ENCODE results near the gene DPY19L1. TPM values are rescaled to one million over a fixed set of nuclear protein-coding genes. Genes with fewer than 3 reads are reported as not detected.
"Not testable (repeated sequence)": the region's sequence is repeated elsewhere in the genome, so short reads cannot be mapped to it uniquely, and the experiment has no call there.

The DPY19L1 gene
- total RNA-seq, 1 experiment from 2014 or later = 71.7 TPM

- Histone ChIP-seq H2AFZ (ENCODE audit: low read depth, low read length, poor library complexity, severe bottlenecking) (no peak overlapping the region), H3K9me3 (ENCODE audit: control insufficient read depth in 1 of 2, insufficient read depth in 1 of 2, low read depth in 1 of 2, low read length in 2 of 2) (no peaks in the 10 kb centered on the region), H3K36me3 (ENCODE audit: control insufficient read depth in 1 of 2, insufficient read depth in 2 of 2, low read length in 2 of 2) (no peaks in the 10 kb centered on the region; a peak in 1 of 4 replicates), H3K27ac (ENCODE audit: low read depth, low read length) (no peak overlapping the region), H3K4me3 (replicated peaks in 1 of 2; ENCODE audit: low read depth in 1 of 2, low read length in 2 of 2) (no peak overlapping the region), H3K9ac (ENCODE audit: low read length) (no peak overlapping the region), H3K79me2 (ENCODE audit: insufficient read depth, low read length) (no peaks in the 10 kb centered on the region), H4K20me1 (ENCODE audit: insufficient read depth) (no peaks in the 10 kb centered on the region), H3K9me2 (ENCODE audit: insufficient read depth) (no peaks in the 10 kb centered on the region), H3K4me2 (ENCODE audit: low read length) (no peak overlapping the region), H3K27me3 (ENCODE audit: insufficient read depth, low read length) (no peaks in the 10 kb centered on the region), H3K4me1 (ENCODE audit: control insufficient read depth in 1 of 2, insufficient read depth in 2 of 2, low read length in 2 of 2) (peaks cover 0 to 10% of the 10 kb centered on the region in 2 experiments; a peak in 1 of 4 replicates)
- no TSS peak for BruUV-seq (replicated peaks)
- ATAC-seq (no peak), DNase-seq (ENCODE audit: low read depth, low spot score) (no peak)
- TF ChIP-seq MAX (IDR thresholded peaks at IDR 0.05) = no peak
- no peak for TF ChIP-seq SRF (IDR thresholded peaks at IDR 0.05; ENCODE audit: low read depth)
- TF ChIP-seq EZH2phosphoT487 (IDR thresholded peaks at IDR 0.05; ENCODE audit: borderline replicate concordance) = no peak
- TF ChIP-seq JUND (IDR thresholded peaks at IDR 0.05) = no peak
- no peak for TF ChIP-seq POLR2AphosphoS5 (IDR thresholded peaks at IDR 0.05; ENCODE audit: low read depth, low read length)
- no peak for TF ChIP-seq SIN3A (IDR thresholded peaks at IDR 0.05; ENCODE audit: low read depth)
- TF ChIP-seq YY1 (IDR thresholded peaks at IDR 0.05; ENCODE audit: extremely low read depth, insufficient replicate concordance, low read depth, low read length) = no peak
- TF ChIP-seq ZNF274 (IDR thresholded peaks at IDR 0.05; ENCODE audit: low read depth, low read length) = no peak
- TF ChIP-seq FOSL1 (IDR thresholded peaks at IDR 0.05; ENCODE audit: low read depth) = no peak
- TF ChIP-seq, protein P1, sequence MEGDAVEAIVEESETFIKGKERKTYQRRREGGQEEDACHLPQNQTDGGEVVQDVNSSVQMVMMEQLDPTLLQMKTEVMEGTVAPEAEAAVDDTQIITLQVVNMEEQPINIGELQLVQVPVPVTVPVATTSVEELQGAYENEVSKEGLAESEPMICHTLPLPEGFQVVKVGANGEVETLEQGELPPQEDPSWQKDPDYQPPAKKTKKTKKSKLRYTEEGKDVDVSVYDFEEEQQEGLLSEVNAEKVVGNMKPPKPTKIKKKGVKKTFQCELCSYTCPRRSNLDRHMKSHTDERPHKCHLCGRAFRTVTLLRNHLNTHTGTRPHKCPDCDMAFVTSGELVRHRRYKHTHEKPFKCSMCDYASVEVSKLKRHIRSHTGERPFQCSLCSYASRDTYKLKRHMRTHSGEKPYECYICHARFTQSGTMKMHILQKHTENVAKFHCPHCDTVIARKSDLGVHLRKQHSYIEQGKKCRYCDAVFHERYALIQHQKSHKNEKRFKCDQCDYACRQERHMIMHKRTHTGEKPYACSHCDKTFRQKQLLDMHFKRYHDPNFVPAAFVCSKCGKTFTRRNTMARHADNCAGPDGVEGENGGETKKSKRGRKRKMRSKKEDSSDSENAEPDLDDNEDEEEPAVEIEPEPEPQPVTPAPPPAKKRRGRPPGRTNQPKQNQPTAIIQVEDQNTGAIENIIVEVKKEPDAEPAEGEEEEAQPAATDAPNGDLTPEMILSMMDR (IDR thresholded peaks at IDR 0.05 in 2 of 3, conservative IDR thresholded peaks at IDR 0.05 in 1 of 3; ENCODE audit: borderline replicate concordance in 1 of 3, insufficient read depth in 1 of 3, low read depth in 2 of 3, low read length in 2 of 3) = no peak
- TF ChIP-seq EZH2 (IDR thresholded peaks at IDR 0.05) = no peak
- no peak for TF ChIP-seq ZBTB33 (IDR thresholded peaks at IDR 0.05; ENCODE audit: extremely low read depth, insufficient replicate concordance, low read length)
- TF ChIP-seq, protein P2, sequence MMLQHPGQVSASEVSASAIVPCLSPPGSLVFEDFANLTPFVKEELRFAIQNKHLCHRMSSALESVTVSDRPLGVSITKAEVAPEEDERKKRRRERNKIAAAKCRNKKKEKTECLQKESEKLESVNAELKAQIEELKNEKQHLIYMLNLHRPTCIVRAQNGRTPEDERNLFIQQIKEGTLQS (IDR thresholded peaks at IDR 0.05) = no peak
- TF ChIP-seq ZFX (IDR thresholded peaks at IDR 0.05) = no peak
- TF ChIP-seq CBX3 (IDR thresholded peaks at IDR 0.05; ENCODE audit: low read depth) = no peak
- TF ChIP-seq EGR1 (IDR thresholded peaks at IDR 0.05; ENCODE audit: low read depth) = no peak
- intact Hi-C loops (cut with micrococcal nuclease) = no loop called here
- POLR2A ChIA-PET = no interaction called here
- CTCF ChIA-PET = no interaction called here
- RAD21 ChIA-PET (ENCODE audit: low non-redundant PET in 1 of 2, low total read pairs in 2 of 2, uncharacterized antibody in 2 of 2, unreplicated experiment in 2 of 2) = no interaction called here
Observed at GRCh38 chr7:34973400-34973760, 63.9 kb downstream of the DPY19L1 start.

GRCh38 chr7:34972739-34973399 is 64.4 kb downstream of the DPY19L1 start:
- CTCF ChIA-PET; BruUV-seq (replicated peaks); RAD21 ChIA-PET (ENCODE audit: low non-redundant PET in 1 of 2, low total read pairs in 2 of 2, uncharacterized antibody in 2 of 2, unreplicated experiment in 2 of 2): not testable (repeated sequence)

More at GRCh38 chr7:34972739-34973399, 64.4 kb downstream of the DPY19L1 start:
- H3K27ac ChIP-seq (ENCODE audit: low read depth, low read length); H3K9ac ChIP-seq (ENCODE audit: low read length); H3K27me3 ChIP-seq (ENCODE audit: insufficient read depth, low read length); H2AFZ ChIP-seq (ENCODE audit: low read depth, low read length, poor library complexity, severe bottlenecking); ATAC-seq; H3K4me2 ChIP-seq (ENCODE audit: low read length); DNase-seq (ENCODE audit: low read depth, low spot score); H3K9me3 ChIP-seq (ENCODE audit: control insufficient read depth in 1 of 2, insufficient read depth in 1 of 2, low read depth in 1 of 2, low read length in 2 of 2); H3K4me3 ChIP-seq (replicated peaks in 1 of 2; ENCODE audit: low read depth in 1 of 2, low read length in 2 of 2); H4K20me1 ChIP-seq (ENCODE audit: insufficient read depth); intact Hi-C loops (cut with micrococcal nuclease); H3K79me2 ChIP-seq (ENCODE audit: insufficient read depth, low read length); POLR2A ChIA-PET; H3K36me3 ChIP-seq (ENCODE audit: control insufficient read depth in 1 of 2, insufficient read depth in 2 of 2, low read length in 2 of 2); H3K4me1 ChIP-seq (ENCODE audit: control insufficient read depth in 1 of 2, insufficient read depth in 2 of 2, low read length in 2 of 2); H3K9me2 ChIP-seq (ENCODE audit: insufficient read depth): not testable (repeated sequence)

Data from HCT116 (cell line).